CD4-positive, alpha-beta memory T cell (primary cell): ENCODE data around the gene TSC2. TPM values are rescaled to one million over a fixed set of nuclear protein-coding genes. Genes with fewer than 3 reads are reported as not detected.

Experiments used
- CTCF ChIA-PET: fragments of 350-600 bp; sonication (Branson Sonifier 250); formaldehyde crosslinking; loops from one replicate; lab custom pipeline; 2021; ENCODE audit warnings: inconsistent platforms; ENCODE audit not compliant: partially characterized antibody; lab: Charles Lee
- POLR2A ChIA-PET: fragments of 350-600 bp; sonication (Branson Sonifier 250); formaldehyde crosslinking; loops from one replicate; lab custom pipeline; 2021; ENCODE audit not compliant: partially characterized antibody; lab: Charles Lee
- DNase-seq, 5 donors: peaks; one replicate each; pipeline versions ENCODE4 v3.0.0 to v3.0.0-alpha.2; 2020 to 2022; ENCODE audit warnings: mixed read lengths in 1 of 5
- H3K27ac ChIP-seq: one replicate; pipeline ENCODE4 v1.7.0; 2013; ENCODE audit warnings: low read depth, low read length
- H3K27me3 ChIP-seq: 2 replicates; pipeline ENCODE4 v1.7.0; 2013; ENCODE audit warnings: mild to moderate bottlenecking, low read length, moderate library complexity; ENCODE audit not compliant: insufficient read depth
- H3K36me3 ChIP-seq: 2 replicates; pipeline ENCODE4 v1.7.0; 2013; ENCODE audit warnings: mild to moderate bottlenecking, low read length, moderate library complexity; ENCODE audit not compliant: insufficient read depth
- H3K4me1 ChIP-seq: 2 replicates; pipeline ENCODE4 v1.7.0; 2013; ENCODE audit warnings: mild to moderate bottlenecking, low read length, moderate library complexity; ENCODE audit not compliant: insufficient read depth
- H3K4me3 ChIP-seq, 2 donors: one replicate each; pipeline ENCODE4 v1.7.0; 2013; ENCODE audit warnings: low read length in 2 of 2, mild to moderate bottlenecking in 1 of 2
- H3K9me3 ChIP-seq, 2 donors: one replicate each; pipeline ENCODE4 v1.7.0; 2013; ENCODE audit warnings: low read length in 2 of 2, control low read depth in 1 of 2; ENCODE audit not compliant: control insufficient read depth in 1 of 2
- H3K27ac Mint-ChIP-seq, 7 donors: one replicate each; pipeline ENCODE4 v1.8.0; 2020 to 2021; ENCODE audit warnings: mixed read lengths in 7 of 7, mild to moderate bottlenecking in 6 of 7, inconsistent platforms in 3 of 7, moderate library complexity in 3 of 7
- H3K27me3 Mint-ChIP-seq, 2 donors: one replicate each; pipeline ENCODE4 v1.8.0; 2020 to 2021; ENCODE audit warnings: mixed read lengths in 2 of 2
- H3K36me3 Mint-ChIP-seq, 2 donors: one replicate each; pipeline ENCODE4 v1.8.0; 2020 to 2021; ENCODE audit warnings: mixed read lengths in 2 of 2, inconsistent platforms in 1 of 2, mild to moderate bottlenecking in 1 of 2
- H3K4me1 Mint-ChIP-seq, 4 donors: one replicate each; pipeline ENCODE4 v1.8.0; 2020 to 2021; ENCODE audit warnings: mixed read lengths in 4 of 4, mild to moderate bottlenecking in 1 of 4
- H3K4me3 Mint-ChIP-seq, 8 donors: one replicate each; pipeline ENCODE4 v1.8.0; 2020 to 2021; ENCODE audit warnings: mixed read lengths in 8 of 8, mild to moderate bottlenecking in 7 of 8, moderate library complexity in 6 of 8, inconsistent platforms in 3 of 8
- H3K9me3 Mint-ChIP-seq, 8 donors: one replicate each; pipeline ENCODE4 v1.8.0; 2020 to 2021; ENCODE audit warnings: mixed read lengths in 8 of 8, mild to moderate bottlenecking in 5 of 8, inconsistent platforms in 3 of 8, moderate library complexity in 1 of 8
- intact Hi-C: fragments of 100-400 bp; cut with micrococcal nuclease; formaldehyde crosslinking; loops from one replicate; pipeline ENCODE4 v1.15.1; 2023
- polyA plus RNA-seq, 2 donors: library from polyadenylated mRNA; unstranded; fragments of 300-500 nt; fragmentation: Illumina TruSeq; gene quantifications; one replicate each; pipeline ENCODE4 v1.2.3, GENCODE V29; 2021
- total RNA-seq, 2 experiments: library from RNA; stranded (reverse); gene quantifications; one replicate each; pipeline ENCODE4 v1.2.3, GENCODE V29; 2021

TSC2 gene
- total and polyA plus RNA-seq, 4 experiments from 2014 or later: 20.7 to 177 (median 104) TPM

- DNase-seq: no peak
- Mint-ChIP-seq H3K4me1 (no peaks in the 10 kb centered on the region), H3K36me3 (peaks cover 7 to 44% of the 10 kb centered on the region in 2 donors), H3K9me3 (peaks cover 0 to 2% (median 0%) of the 10 kb centered on the region in 8 donors), H3K4me3 (no peak overlapping the region), H3K27me3 (no peaks in the 10 kb centered on the region), H3K27ac (no peak overlapping the region)
- no peaks in the 10 kb centered on the region for H3K27me3 ChIP-seq
- no peak overlapping the region for H3K4me3 ChIP-seq
- CTCF ChIA-PET: no interaction called here
- H3K9me3 ChIP-seq: no peaks in the 10 kb centered on the region
- no peak overlapping the region for H3K27ac ChIP-seq
- intact Hi-C loops: no loop called here
- no peaks in the 10 kb centered on the region for H3K4me1 ChIP-seq
- peaks cover 18% of the 10 kb centered on the region for H3K36me3 ChIP-seq
- POLR2A ChIA-PET: no interaction called here
These were observed 23.8 kb downstream of the TSC2 start for GRCh38 chr16:2071454-2072202.

GRCh38 chr16:2072926-2073325 is 25.1 kb downstream of the TSC2 start:
- Histone ChIP-seq H3K4me1 (no peaks in the 10 kb centered on the region), H3K9me3 (no peaks in the 10 kb centered on the region), H3K36me3 (peaks cover 24% of the 10 kb centered on the region), H3K27ac (no peak overlapping the region), H3K4me3 (no peak overlapping the region), H3K27me3 (no peaks in the 10 kb centered on the region)
- Mint-ChIP-seq H3K27me3 (no peaks in the 10 kb centered on the region), H3K27ac (no peak overlapping the region), H3K9me3 (peaks cover 0 to 2% (median 0%) of the 10 kb centered on the region in 8 donors), H3K4me3 (no peak overlapping the region), H3K36me3 (peaks cover 4 to 43% of the 10 kb centered on the region in 2 donors), H3K4me1 (no peaks in the 10 kb centered on the region)
- ChIA-PET POLR2A (no interaction called here), CTCF (interaction anchor here (0.6 kb wide), 1 partner anchor 378 kb away, joined by 3 read pairs; no protein-coding TSS in a partner anchor)
- no peak for DNase-seq
- intact Hi-C loops: no loop called here

- no peak for DNase-seq
- no peak overlapping the region for H3K4me3 Mint-ChIP-seq
- CTCF ChIA-PET: no interaction called here
- Histone ChIP-seq H3K36me3 (peaks cover 28% of the 10 kb centered on the region), H3K9me3 (no peaks in the 10 kb centered on the region), H3K4me1 (no peaks in the 10 kb centered on the region), H3K27me3 (no peaks in the 10 kb centered on the region), H3K4me3 (no peak overlapping the region), H3K27ac (no peak overlapping the region)
- H3K36me3 Mint-ChIP-seq: peaks cover 4 to 37% of the 10 kb centered on the region in 2 donors
- no peaks in the 10 kb centered on the region for H3K27me3 Mint-ChIP-seq
- intact Hi-C loops: no loop called here
- no peak overlapping the region for H3K27ac Mint-ChIP-seq
- peaks cover 0 to 2% (median 0%) of the 10 kb centered on the region in 8 donors for H3K9me3 Mint-ChIP-seq
- POLR2A ChIA-PET: no interaction called here
- H3K4me1 Mint-ChIP-seq: no peaks in the 10 kb centered on the region
These were observed 26.3 kb downstream of the TSC2 start for GRCh38 chr16:2074071-2074470.

- peak in 1 of 5 donors; percentile 27 for DNase-seq
- Histone ChIP-seq H3K36me3 (peaks cover 33% of the 10 kb centered on the region), H3K4me1 (no peaks in the 10 kb centered on the region), H3K27ac (no peak overlapping the region), H3K27me3 (no peaks in the 10 kb centered on the region), H3K4me3 (no peak overlapping the region), H3K9me3 (no peaks in the 10 kb centered on the region)
- H3K9me3 Mint-ChIP-seq: peaks cover 0 to 2% (median 0%) of the 10 kb centered on the region in 8 donors
- peaks cover 0 to 33% of the 10 kb centered on the region in 2 donors for H3K36me3 Mint-ChIP-seq
- POLR2A ChIA-PET: no interaction called here
- no peaks in the 10 kb centered on the region for H3K4me1 Mint-ChIP-seq
- CTCF ChIA-PET: no interaction called here
- no peak overlapping the region for H3K4me3 Mint-ChIP-seq
- H3K27ac Mint-ChIP-seq: no peak overlapping the region
- H3K27me3 Mint-ChIP-seq: no peaks in the 10 kb centered on the region
- intact Hi-C loops: no loop called here
These were observed 27.8 kb downstream of the TSC2 start for GRCh38 chr16:2075631-2076030.

- Mint-ChIP-seq H3K36me3 (peaks cover 0 to 30% of the 10 kb centered on the region in 2 donors), H3K27ac (no peak overlapping the region), H3K9me3 (peaks cover 0 to 2% (median 0%) of the 10 kb centered on the region in 8 donors), H3K27me3 (no peaks in the 10 kb centered on the region), H3K4me1 (no peaks in the 10 kb centered on the region), H3K4me3 (no peak overlapping the region)
- Histone ChIP-seq H3K36me3 (peaks cover 33% of the 10 kb centered on the region), H3K4me3 (no peak overlapping the region), H3K9me3 (no peaks in the 10 kb centered on the region), H3K27me3 (no peaks in the 10 kb centered on the region), H3K27ac (no peak overlapping the region), H3K4me1 (no peaks in the 10 kb centered on the region)
- DNase-seq: peak in 1 of 5 donors; percentile 30
- intact Hi-C loops: no loop called here
- POLR2A ChIA-PET: no interaction called here
- CTCF ChIA-PET: no interaction called here
These were observed 28.5 kb downstream of the TSC2 start for GRCh38 chr16:2076072-2076865.

GRCh38 chr16:2077016-2077415 is 29.2 kb downstream of the TSC2 start:
- Mint-ChIP-seq H3K4me3 (no peak overlapping the region), H3K27me3 (no peaks in the 10 kb centered on the region), H3K36me3 (peaks cover 0 to 26% of the 10 kb centered on the region in 2 donors), H3K27ac (no peak overlapping the region), H3K4me1 (no peaks in the 10 kb centered on the region), H3K9me3 (peaks cover 0 to 2% (median 0%) of the 10 kb centered on the region in 8 donors)
- POLR2A ChIA-PET: no interaction called here
- Histone ChIP-seq H3K27ac (no peak overlapping the region), H3K4me1 (no peaks in the 10 kb centered on the region), H3K9me3 (no peaks in the 10 kb centered on the region), H3K4me3 (no peak overlapping the region), H3K27me3 (no peaks in the 10 kb centered on the region), H3K36me3 (peaks cover 31% of the 10 kb centered on the region)
- peak in 1 of 5 donors; percentile 33 for DNase-seq
- intact Hi-C loops: no loop called here
- CTCF ChIA-PET: no interaction called here

GRCh38 chr16:2077696-2078095 is 29.9 kb downstream of the TSC2 start:
- H3K27ac Mint-ChIP-seq: no peak overlapping the region
- Histone ChIP-seq H3K4me1 (no peaks in the 10 kb centered on the region), H3K27ac (no peak overlapping the region), H3K4me3 (no peak overlapping the region), H3K27me3 (no peaks in the 10 kb centered on the region), H3K9me3 (no peaks in the 10 kb centered on the region), H3K36me3 (peaks cover 24% of the 10 kb centered on the region)
- no peak for DNase-seq
- H3K36me3 Mint-ChIP-seq: peaks cover 4 to 25% of the 10 kb centered on the region in 2 donors
- peaks cover 0 to 2% (median 0%) of the 10 kb centered on the region in 8 donors for H3K9me3 Mint-ChIP-seq
- H3K4me1 Mint-ChIP-seq: no peaks in the 10 kb centered on the region
- no peaks in the 10 kb centered on the region for H3K27me3 Mint-ChIP-seq
- CTCF ChIA-PET: no interaction called here
- POLR2A ChIA-PET: no interaction called here
- no peak overlapping the region for H3K4me3 Mint-ChIP-seq
- intact Hi-C loops: no loop called here
